Parathyroid adenoma (tissue), 2 donors: ENCODE results near the gene EGFR.

Source experiments
- H2AFZ ChIP-seq: fragments of 300-600 bp; sonication (generic); one replicate; pipeline ENCODE4 v1.7.0; 2017; ENCODE audit warnings: antibody characterized with exemption, mild to moderate bottlenecking
- H3K27ac ChIP-seq: fragments of 300-600 bp; sonication (generic); one replicate; pipeline ENCODE4 v1.7.0; 2017
- H3K27me3 ChIP-seq: fragments of 300-600 bp; sonication (generic); one replicate; pipeline ENCODE4 v1.7.0; 2017; ENCODE audit warnings: low read length; ENCODE audit not compliant: control insufficient read depth, insufficient read depth
- H3K36me3 ChIP-seq: fragments of 300-600 bp; sonication (generic); one replicate; pipeline ENCODE4 v1.7.0; 2017; ENCODE audit warnings: low read length; ENCODE audit not compliant: control insufficient read depth, insufficient read depth
- H3K4me1 ChIP-seq: fragments of 300-600 bp; sonication (generic); one replicate; pipeline ENCODE4 v1.7.0; 2017; ENCODE audit warnings: control low read depth
- H3K4me2 ChIP-seq: fragments of 300-600 bp; sonication (generic); one replicate; pipeline ENCODE4 v1.7.0; 2017; ENCODE audit warnings: low read length
- H3K4me3 ChIP-seq: fragments of 300-600 bp; sonication (generic); one replicate; pipeline ENCODE4 v1.7.0; 2017; ENCODE audit warnings: low read depth, low read length
- H3K79me2 ChIP-seq: fragments of 300-600 bp; sonication (generic); one replicate; pipeline ENCODE4 v1.7.0; 2017; ENCODE audit warnings: control low read depth
- H3K9ac ChIP-seq: fragments of 300-600 bp; sonication (generic); one replicate; pipeline ENCODE4 v1.7.0; 2017; ENCODE audit warnings: mild to moderate bottlenecking
- H3K9me3 ChIP-seq: fragments of 300-600 bp; sonication (generic); one replicate; pipeline ENCODE4 v1.7.0; 2017; ENCODE audit warnings: low read length; ENCODE audit not compliant: control insufficient read depth
- TF ChIP-seq, protein P1 (sequence below): fragments of 300-600 bp; sonication (generic); IDR thresholded peaks from one replicate; pipeline ENCODE4 v1.7.0; 2017; ENCODE audit warnings: antibody characterized with exemption, mild to moderate bottlenecking
- donor health status: primary hyperparathyroidism.

Gene EGFR

DNA sequence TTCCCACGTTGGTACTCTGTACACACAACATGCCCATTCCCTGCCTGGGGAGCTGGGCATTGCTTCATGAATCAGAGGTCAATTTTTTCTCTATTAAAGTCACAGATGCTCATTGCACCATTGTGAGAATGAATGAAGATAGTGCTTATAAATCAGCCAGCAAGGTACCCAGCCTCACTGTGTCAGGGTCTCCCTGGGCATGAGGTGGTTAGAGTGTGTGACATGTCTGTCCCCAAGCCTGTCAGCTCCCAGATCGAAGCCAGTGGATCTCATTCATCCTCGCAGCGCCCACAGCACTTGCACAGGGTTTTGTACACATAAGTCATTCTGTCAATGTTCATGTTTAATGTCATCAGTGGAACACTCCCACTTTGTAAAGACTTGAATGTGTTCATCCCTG is 126.8 kb downstream of the EGFR start:
- no peak overlapping the region for H3K9ac ChIP-seq
- H3K36me3 ChIP-seq, result no peaks in the 10 kb centered on the region
- no peak overlapping the region for H3K4me2 ChIP-seq
- no peak overlapping the region for H3K4me3 ChIP-seq
- H3K79me2 ChIP-seq, result no peaks in the 10 kb centered on the region
- no peak overlapping the region for H3K27ac ChIP-seq
- no peaks in the 10 kb centered on the region for H3K9me3 ChIP-seq
- H2AFZ ChIP-seq, result no peak overlapping the region
- TF ChIP-seq, protein P1, sequence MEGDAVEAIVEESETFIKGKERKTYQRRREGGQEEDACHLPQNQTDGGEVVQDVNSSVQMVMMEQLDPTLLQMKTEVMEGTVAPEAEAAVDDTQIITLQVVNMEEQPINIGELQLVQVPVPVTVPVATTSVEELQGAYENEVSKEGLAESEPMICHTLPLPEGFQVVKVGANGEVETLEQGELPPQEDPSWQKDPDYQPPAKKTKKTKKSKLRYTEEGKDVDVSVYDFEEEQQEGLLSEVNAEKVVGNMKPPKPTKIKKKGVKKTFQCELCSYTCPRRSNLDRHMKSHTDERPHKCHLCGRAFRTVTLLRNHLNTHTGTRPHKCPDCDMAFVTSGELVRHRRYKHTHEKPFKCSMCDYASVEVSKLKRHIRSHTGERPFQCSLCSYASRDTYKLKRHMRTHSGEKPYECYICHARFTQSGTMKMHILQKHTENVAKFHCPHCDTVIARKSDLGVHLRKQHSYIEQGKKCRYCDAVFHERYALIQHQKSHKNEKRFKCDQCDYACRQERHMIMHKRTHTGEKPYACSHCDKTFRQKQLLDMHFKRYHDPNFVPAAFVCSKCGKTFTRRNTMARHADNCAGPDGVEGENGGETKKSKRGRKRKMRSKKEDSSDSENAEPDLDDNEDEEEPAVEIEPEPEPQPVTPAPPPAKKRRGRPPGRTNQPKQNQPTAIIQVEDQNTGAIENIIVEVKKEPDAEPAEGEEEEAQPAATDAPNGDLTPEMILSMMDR, result no peak
- H3K4me1 ChIP-seq, result no peaks in the 10 kb centered on the region
- no peaks in the 10 kb centered on the region for H3K27me3 ChIP-seq

DNA sequence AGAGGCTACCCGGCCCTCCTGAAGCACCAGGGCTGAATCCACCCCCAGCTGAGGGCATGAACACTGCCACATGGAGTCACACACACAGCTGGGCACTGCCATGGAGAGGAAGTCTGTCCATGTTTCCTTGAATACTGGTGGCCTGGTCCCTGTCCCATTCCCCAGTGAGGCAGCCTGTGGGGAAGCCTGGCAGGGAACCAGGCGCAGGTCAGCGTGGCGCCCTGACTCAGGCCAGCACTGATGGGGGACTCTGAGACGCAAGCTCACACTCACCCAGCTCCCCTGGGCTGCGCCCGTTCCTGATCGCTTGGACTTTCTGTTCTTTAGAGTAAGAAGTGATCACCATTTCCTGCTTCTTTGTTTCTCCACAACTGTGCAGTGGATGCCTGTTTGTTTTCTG is 128.3 kb downstream of the EGFR start:
- no peaks in the 10 kb centered on the region for H3K27me3 ChIP-seq
- TF ChIP-seq, protein P1, result no peak
- H3K79me2 ChIP-seq, result no peaks in the 10 kb centered on the region
- no peak overlapping the region for H3K4me3 ChIP-seq
- H3K9ac ChIP-seq, result no peak overlapping the region
- no peaks in the 10 kb centered on the region for H3K36me3 ChIP-seq
- no peaks in the 10 kb centered on the region for H3K4me1 ChIP-seq
- H3K9me3 ChIP-seq, result no peaks in the 10 kb centered on the region
- no peak overlapping the region for H3K27ac ChIP-seq
- H3K4me2 ChIP-seq, result no peak overlapping the region
- H2AFZ ChIP-seq, result no peak overlapping the region

DNA sequence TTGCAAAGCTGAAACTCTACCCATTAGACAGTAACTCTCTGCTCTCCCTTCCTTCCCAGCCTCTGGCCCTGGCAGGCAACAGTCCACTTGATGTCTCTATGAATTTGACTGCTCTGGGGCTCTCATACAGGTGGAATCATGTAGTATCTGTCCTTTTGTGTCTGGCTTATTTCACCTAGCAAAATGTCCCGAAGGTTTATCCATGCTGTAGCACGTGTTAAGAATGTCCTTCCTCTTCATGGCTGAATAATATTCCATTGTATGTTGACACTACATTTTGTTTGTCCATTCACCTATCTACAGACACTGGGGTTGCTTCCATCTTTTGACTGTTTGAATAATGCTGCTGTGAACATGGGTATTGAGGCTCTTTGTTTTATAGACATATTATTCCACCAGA is 128.9 kb downstream of the EGFR start:
- Histone ChIP-seq H3K9me3 (no peaks in the 10 kb centered on the region), H3K9ac (no peak overlapping the region), H3K79me2 (no peaks in the 10 kb centered on the region), H2AFZ (no peak overlapping the region), H3K4me3 (no peak overlapping the region), H3K4me2 (no peak overlapping the region), H3K27me3 (no peaks in the 10 kb centered on the region), H3K27ac (no peak overlapping the region), H3K4me1 (no peaks in the 10 kb centered on the region), H3K36me3 (no peaks in the 10 kb centered on the region)
- TF ChIP-seq, protein P1, result no peak

DNA sequence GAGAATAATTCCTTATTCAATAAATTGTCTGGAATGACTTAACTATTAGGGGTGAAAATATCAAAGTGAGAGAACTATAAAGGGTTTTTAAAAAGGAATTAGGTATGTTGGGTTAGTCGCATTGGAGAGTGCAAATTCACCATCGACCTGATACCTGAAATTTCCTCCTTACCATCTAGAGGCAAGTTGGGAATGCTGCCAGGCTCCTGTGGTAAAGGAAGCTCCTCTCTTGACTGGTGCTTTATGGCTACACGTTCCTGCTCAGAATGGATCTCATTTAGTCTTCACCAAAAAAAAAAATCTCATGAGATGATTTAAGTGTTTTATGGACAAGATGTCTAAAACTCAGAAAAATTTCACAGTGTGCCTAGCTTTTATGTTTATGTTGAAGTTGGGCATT is 129.8 kb downstream of the EGFR start:
- no peaks in the 10 kb centered on the region for H3K79me2 ChIP-seq
- H3K4me1 ChIP-seq, result no peaks in the 10 kb centered on the region
- H3K4me3 ChIP-seq, result no peak overlapping the region
- H3K27ac ChIP-seq, result no peak overlapping the region
- H3K9me3 ChIP-seq, result no peaks in the 10 kb centered on the region
- no peaks in the 10 kb centered on the region for H3K36me3 ChIP-seq
- TF ChIP-seq, protein P1, result no peak
- H3K27me3 ChIP-seq, result no peaks in the 10 kb centered on the region
- no peak overlapping the region for H2AFZ ChIP-seq
- H3K4me2 ChIP-seq, result no peak overlapping the region
- H3K9ac ChIP-seq, result no peak overlapping the region

DNA sequence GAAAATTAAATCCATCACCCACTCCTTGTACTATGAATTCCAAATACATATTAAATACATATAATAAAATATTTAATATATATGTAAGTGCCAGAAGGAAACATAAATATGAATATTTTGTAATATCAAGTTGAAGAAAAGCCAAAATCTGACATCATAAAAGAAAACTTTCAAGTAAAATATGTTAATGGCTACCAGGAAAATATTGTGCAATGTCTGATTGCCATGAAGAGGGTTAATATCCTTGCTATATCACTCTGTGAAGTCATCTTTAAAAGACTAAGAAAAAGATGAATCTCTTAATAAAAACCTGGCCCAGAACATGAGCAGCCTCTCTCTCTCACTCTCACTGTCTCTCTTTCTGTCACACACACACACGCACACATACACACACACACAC is 130.2 kb downstream of the EGFR start:
- Histone ChIP-seq H3K36me3 (no peaks in the 10 kb centered on the region), H3K9ac (no peak overlapping the region), H3K79me2 (no peaks in the 10 kb centered on the region), H3K27ac (no peak overlapping the region), H3K9me3 (no peaks in the 10 kb centered on the region), H2AFZ (no peak overlapping the region), H3K4me3 (no peak overlapping the region), H3K4me1 (no peaks in the 10 kb centered on the region), H3K27me3 (no peaks in the 10 kb centered on the region), H3K4me2 (no peak overlapping the region)
- TF ChIP-seq, protein P1, result no peak
